Measurements from ENCODE around the gene C3orf70.

Gene C3orf70, protein sequence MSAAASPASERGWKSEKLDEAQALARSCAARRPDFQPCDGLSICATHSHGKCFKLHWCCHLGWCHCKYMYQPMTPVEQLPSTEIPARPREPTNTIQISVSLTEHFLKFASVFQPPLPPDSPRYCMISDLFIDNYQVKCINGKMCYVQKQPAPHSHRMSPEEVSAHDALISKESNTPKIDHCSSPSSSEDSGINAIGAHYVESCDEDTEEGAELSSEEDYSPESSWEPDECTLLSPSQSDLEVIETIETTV

DNA sequence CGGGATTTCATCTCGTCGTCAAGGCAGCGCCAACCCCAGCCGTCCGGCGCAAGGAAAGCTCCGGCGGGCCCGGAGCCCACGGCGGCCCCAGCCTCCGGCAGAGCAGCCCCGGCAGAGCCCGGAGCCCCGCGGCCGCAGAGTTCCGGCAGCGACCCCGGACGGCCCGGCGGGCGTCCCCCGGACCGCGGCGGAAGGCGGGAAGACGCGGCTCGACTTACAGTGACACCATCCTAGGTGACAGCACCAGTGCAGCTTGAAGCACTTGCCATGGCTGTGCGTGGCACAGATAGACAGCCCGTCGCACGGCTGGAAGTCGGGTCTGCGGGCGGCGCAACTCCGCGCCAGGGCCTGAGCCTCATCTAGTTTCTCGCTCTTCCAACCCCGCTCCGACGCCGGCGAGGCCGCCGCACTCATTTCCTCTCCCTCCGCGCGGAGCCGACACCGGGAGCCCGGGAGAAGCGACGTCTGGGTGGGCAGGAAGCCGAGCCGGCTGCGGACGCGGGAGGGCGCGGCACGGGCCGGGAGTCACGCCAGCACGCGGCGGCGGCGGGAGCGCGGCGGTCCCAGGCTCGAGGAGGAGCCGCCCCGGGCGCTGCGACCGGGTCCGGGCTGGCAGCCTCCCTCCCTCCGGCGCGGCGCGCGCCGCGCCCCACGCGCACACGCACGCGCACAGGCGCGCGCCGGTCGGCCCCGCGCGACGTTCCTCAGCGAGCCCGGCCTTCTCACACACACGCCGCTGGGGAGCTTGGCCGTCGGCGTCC is at the start of gene C3orf70:
C3orf70 (minus strand) TSS at position 651 of the 761 bp plus-strand sequence; CDS start at position 414, 237 bp downstream.
- H3K4me1 ChIP-seq (ENCODE audit: control insufficient read depth, insufficient read depth, low read length), result no peaks in the 10 kb centered on the region
- peaks cover 59% of the 10 kb centered on the region for H3K27me3 ChIP-seq (ENCODE audit: control insufficient read depth, insufficient read depth, low read length)
- H3K4me3 ChIP-seq (ENCODE audit: low read length), result no peak within 1 kb of the TSS
- H3K9me3 ChIP-seq (ENCODE audit: control insufficient read depth, low read length), result no peaks in the 10 kb centered on the region
- no peaks in the 10 kb centered on the region for H3K36me3 ChIP-seq (ENCODE audit: control insufficient read depth, insufficient read depth, low read length)
- peak within 1 kb of the TSS; percentile 22 for H3K9ac ChIP-seq (ENCODE audit: low read length)

DNA sequence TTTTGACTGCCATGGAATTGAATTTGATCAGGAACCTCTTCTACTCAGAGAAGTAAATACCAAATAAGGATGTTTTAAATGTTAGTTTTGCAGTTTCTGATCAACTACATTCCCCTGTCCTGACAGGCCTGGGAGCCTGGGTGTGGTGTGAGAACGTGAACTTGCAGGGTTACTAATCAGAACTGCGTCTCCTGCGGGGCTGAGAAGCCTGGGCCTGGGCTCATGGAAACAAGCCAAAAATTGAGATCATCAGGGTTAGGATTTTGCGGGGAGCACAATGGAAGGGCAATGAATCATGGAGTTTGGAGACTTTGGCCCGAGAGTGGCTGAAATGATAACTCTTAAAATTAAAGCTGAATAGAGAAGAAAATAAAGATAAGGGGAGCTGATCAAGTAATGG is 47.8 kb upstream of the C3orf70 start:
- H3K27me3 ChIP-seq (ENCODE audit: control insufficient read depth, insufficient read depth, low read length), result no peaks in the 10 kb centered on the region
- H3K9me3 ChIP-seq (ENCODE audit: control insufficient read depth, low read length), result no peaks in the 10 kb centered on the region

DNA sequence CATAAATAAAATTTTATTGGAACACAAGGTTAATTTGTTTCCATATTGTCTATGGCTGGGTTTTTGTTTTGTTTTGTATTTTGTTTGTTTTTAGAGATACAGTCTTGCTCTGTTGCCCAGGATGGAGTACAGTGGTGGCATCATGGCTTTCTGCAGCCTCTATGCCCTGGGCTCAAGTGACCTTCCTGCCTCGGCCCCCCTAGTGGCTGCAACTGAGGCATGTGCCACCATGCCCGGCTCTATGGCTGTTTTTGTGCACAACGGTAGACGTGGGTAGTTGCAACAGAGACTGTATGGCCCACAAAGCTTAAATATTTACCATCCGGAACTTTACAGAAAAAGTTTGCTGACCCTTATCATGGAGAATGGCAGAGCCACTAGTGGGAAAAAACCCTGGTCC is 46.8 kb upstream of the C3orf70 start:
- no peaks in the 10 kb centered on the region for H3K4me1 ChIP-seq (ENCODE audit: control insufficient read depth, insufficient read depth, low read length)
- no peak overlapping the region for H3K4me3 ChIP-seq (ENCODE audit: low read length)
- H3K9me3 ChIP-seq (ENCODE audit: control insufficient read depth, low read length), result no peaks in the 10 kb centered on the region
- no peak overlapping the region for H3K9ac ChIP-seq (ENCODE audit: low read length)
- H3K27me3 ChIP-seq (ENCODE audit: control insufficient read depth, insufficient read depth, low read length), result no peaks in the 10 kb centered on the region
- no peaks in the 10 kb centered on the region for H3K36me3 ChIP-seq (ENCODE audit: control insufficient read depth, insufficient read depth, low read length)

More for the DNA sequence above, 47.8 kb upstream of the C3orf70 start:
- Histone ChIP-seq H3K4me1 (ENCODE audit: control insufficient read depth, insufficient read depth, low read length) (no peaks in the 10 kb centered on the region), H3K36me3 (ENCODE audit: control insufficient read depth, insufficient read depth, low read length) (no peaks in the 10 kb centered on the region), H3K9ac (ENCODE audit: low read length) (no peak overlapping the region), H3K4me3 (ENCODE audit: low read length) (no peak overlapping the region)

DNA sequence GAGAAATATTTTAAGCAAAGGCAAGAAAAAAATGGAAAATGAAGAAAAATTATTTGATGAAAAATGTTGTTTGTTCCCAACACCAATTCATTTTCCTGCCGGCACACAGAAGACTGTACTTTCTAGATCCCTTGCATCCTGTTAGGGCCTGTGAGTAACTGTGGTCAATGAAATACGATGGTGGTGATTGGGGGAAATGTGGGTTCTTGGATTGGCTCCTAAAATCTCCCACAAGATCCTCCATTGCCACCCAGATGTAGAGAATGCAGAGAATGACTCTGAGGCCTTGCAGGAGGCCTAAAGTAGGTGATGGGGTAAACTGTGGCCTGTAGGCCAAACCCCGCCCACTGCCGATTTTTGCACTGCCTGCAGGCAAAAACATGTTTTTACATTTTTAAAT is 46.3 kb upstream of the C3orf70 start:
- Histone ChIP-seq H3K4me1 (ENCODE audit: control insufficient read depth, insufficient read depth, low read length) (no peaks in the 10 kb centered on the region), H3K9ac (ENCODE audit: low read length) (no peak overlapping the region), H3K9me3 (ENCODE audit: control insufficient read depth, low read length) (no peaks in the 10 kb centered on the region), H3K36me3 (ENCODE audit: control insufficient read depth, insufficient read depth, low read length) (no peaks in the 10 kb centered on the region), H3K27me3 (ENCODE audit: control insufficient read depth, insufficient read depth, low read length) (no peaks in the 10 kb centered on the region), H3K4me3 (ENCODE audit: low read length) (no peak overlapping the region)

DNA sequence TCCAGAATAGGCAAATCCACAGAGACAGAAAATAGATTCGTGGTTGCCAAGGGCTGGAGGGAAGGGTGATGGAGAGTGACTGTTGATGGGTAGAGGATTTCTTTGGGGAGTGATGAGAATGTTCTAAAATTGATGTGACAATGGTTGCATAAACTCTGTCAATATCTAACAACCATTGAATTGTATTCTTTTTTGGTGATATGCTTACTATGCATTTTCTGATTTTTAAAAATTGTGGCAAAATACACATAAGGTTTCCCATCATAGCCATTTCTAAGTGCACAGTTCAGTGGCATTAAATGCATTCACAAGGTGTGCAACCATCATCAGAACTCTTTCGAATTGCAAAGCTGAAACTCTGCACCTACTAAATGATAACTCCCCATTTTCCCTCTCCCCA is 44.2 kb upstream of the C3orf70 start:
- no peaks in the 10 kb centered on the region for H3K4me1 ChIP-seq (ENCODE audit: control insufficient read depth, insufficient read depth, low read length)

DNA sequence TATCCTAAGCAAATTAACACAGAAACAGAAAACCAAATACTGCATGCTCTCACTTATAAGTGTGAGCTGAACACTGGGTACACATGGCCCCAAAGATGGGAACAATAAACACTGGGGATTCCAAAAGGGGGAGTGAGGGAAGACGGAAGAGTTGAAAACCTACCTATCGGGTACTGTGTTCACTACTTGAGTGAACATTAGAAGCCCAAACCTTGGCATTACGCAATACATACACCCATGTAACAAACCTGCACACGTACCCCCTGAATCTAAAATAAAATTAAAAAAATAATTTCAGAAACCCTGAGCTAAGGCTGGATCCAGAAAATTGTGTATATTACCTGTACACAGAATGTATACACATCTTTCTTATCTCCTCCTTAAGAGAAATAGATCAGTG is 42.8 kb upstream of the C3orf70 start:
- H3K9ac ChIP-seq (ENCODE audit: low read length), result no peak overlapping the region
- H3K9me3 ChIP-seq (ENCODE audit: control insufficient read depth, low read length), result no peaks in the 10 kb centered on the region
- no peaks in the 10 kb centered on the region for H3K36me3 ChIP-seq (ENCODE audit: control insufficient read depth, insufficient read depth, low read length)
- no peaks in the 10 kb centered on the region for H3K4me1 ChIP-seq (ENCODE audit: control insufficient read depth, insufficient read depth, low read length)
- H3K4me3 ChIP-seq (ENCODE audit: low read length), result no peak overlapping the region
- no peaks in the 10 kb centered on the region for H3K27me3 ChIP-seq (ENCODE audit: control insufficient read depth, insufficient read depth, low read length)

More for the DNA sequence above, 44.2 kb upstream of the C3orf70 start:
- Histone ChIP-seq H3K27me3 (ENCODE audit: control insufficient read depth, insufficient read depth, low read length) (no peaks in the 10 kb centered on the region), H3K9ac (ENCODE audit: low read length) (no peak overlapping the region), H3K9me3 (ENCODE audit: control insufficient read depth, low read length) (no peaks in the 10 kb centered on the region), H3K4me3 (ENCODE audit: low read length) (no peak overlapping the region), H3K36me3 (ENCODE audit: control insufficient read depth, insufficient read depth, low read length) (no peaks in the 10 kb centered on the region)

DNA sequence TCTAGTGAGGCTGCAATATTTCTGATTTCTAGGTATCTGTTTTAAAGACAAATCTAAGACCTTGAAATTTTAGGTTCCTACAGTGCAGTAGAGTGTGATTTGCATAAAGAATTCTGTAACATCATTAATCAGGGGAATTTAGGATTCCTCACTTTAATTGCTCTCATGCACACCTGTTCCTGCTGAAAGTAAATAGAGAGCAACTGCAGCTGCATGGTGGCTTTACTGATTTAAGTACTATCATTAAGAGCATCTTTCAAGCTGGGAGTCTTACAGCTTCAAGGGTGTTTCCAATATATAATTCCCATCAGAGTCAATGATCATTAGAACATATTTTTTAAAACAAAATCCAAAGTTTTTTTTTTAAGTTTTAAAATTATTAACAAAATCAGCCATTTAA is 36.0 kb upstream of the C3orf70 start:
- Histone ChIP-seq H3K36me3 (ENCODE audit: control insufficient read depth, insufficient read depth, low read length) (no peaks in the 10 kb centered on the region), H3K9ac (ENCODE audit: low read length) (no peak overlapping the region), H3K4me1 (ENCODE audit: control insufficient read depth, insufficient read depth, low read length) (no peaks in the 10 kb centered on the region), H3K4me3 (ENCODE audit: low read length) (no peak overlapping the region), H3K9me3 (ENCODE audit: control insufficient read depth, low read length) (no peaks in the 10 kb centered on the region), H3K27me3 (ENCODE audit: control insufficient read depth, insufficient read depth, low read length) (no peaks in the 10 kb centered on the region)

DNA sequence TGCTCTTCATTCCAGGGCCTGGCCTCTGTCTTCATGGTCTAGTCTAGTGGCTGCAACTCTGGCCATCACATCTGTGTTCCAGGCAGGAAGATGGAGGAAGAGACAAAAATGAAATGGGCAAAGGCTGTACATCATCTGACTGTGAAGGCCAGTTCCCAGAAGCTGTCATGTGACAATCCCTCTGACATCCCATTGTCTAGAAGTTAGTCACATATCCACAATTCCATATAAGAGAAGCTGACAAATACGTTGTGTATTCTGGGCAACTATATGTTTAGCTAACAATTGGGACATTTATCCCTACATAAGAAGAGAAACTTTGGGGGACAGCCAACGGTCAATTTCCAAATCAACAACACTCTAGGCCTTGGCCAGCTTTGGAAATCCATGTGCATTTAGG is 34.5 kb upstream of the C3orf70 start:
- no peaks in the 10 kb centered on the region for H3K36me3 ChIP-seq (ENCODE audit: control insufficient read depth, insufficient read depth, low read length)
- no peak overlapping the region for H3K9ac ChIP-seq (ENCODE audit: low read length)
- no peak overlapping the region for H3K4me3 ChIP-seq (ENCODE audit: low read length)
- H3K27me3 ChIP-seq (ENCODE audit: control insufficient read depth, insufficient read depth, low read length), result no peaks in the 10 kb centered on the region
- no peaks in the 10 kb centered on the region for H3K9me3 ChIP-seq (ENCODE audit: control insufficient read depth, low read length)
- H3K4me1 ChIP-seq (ENCODE audit: control insufficient read depth, insufficient read depth, low read length), result no peaks in the 10 kb centered on the region

DNA sequence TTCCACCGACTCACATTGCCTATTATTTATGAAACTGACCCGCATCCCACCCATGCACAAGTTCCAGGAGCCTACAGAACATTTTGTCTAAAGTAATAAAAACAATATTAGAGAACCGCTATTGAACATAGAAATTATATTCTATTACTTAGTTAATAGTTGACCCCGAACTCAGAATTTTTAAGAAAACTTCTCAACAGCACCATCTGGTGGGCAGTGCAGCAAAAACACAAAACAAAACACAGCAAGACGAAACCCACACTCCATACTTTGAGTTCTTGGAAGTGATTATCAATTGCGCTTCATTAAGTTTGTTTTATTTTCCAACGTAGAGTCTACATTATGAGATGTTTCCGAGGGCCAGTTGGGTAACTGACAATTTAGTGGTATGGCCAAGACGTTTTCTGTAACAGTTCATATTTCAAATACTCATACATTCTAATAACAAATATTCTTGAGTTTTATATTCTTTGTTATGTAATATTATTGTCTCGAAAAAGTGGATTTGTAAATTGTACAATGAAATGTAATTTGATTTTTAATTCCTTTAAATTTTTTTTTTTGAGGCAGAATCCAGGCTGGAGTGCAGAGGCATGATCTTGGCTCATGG is 24.0 kb upstream of the C3orf70 start:
- Histone ChIP-seq H3K9me3 (ENCODE audit: control insufficient read depth, low read length) (no peaks in the 10 kb centered on the region), H3K36me3 (ENCODE audit: control insufficient read depth, insufficient read depth, low read length) (no peaks in the 10 kb centered on the region), H3K4me3 (ENCODE audit: low read length) (no peak overlapping the region), H3K4me1 (ENCODE audit: control insufficient read depth, insufficient read depth, low read length) (peaks cover 18% of the 10 kb centered on the region), H3K27me3 (ENCODE audit: control insufficient read depth, insufficient read depth, low read length) (no peaks in the 10 kb centered on the region), H3K9ac (ENCODE audit: low read length) (no peak overlapping the region)

DNA sequence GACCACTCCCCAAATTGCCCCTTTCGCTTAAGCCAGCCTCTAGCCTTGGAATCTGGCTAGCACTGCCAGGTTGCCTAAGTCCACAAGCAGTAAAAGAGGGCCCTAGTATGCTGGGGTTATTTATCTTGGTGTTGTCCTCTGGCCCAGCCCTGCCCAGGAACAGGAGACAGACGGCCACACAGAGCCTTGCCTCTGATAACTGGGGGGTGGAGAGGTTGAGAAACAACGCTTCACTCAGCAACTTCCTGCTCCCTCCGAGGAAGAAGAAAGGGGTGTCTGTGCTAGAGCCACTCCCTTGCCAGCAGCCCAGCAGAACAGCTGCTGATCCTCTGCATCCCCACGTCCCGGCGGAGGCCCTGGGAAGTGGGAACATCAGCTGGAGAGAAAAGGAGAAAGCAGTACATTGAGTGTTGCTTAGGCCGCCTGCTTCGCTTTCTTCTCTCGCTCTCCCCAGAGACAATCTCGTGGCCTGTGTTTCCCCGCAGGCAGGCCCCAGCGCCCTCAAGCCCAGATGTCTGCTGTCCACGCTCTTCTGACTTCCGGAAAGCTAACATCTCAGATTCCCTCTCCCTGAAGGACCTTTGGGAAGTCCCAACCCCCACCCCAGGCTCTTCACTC is 22.6 kb upstream of the C3orf70 start:
- peaks cover 18% of the 10 kb centered on the region for H3K4me1 ChIP-seq (ENCODE audit: control insufficient read depth, insufficient read depth, low read length)
- peak overlapping the region; percentile 45 for H3K9ac ChIP-seq (ENCODE audit: low read length)
- no peaks in the 10 kb centered on the region for H3K36me3 ChIP-seq (ENCODE audit: control insufficient read depth, insufficient read depth, low read length)
- H3K27me3 ChIP-seq (ENCODE audit: control insufficient read depth, insufficient read depth, low read length), result no peaks in the 10 kb centered on the region
- no peaks in the 10 kb centered on the region for H3K9me3 ChIP-seq (ENCODE audit: control insufficient read depth, low read length)
- H3K4me3 ChIP-seq (ENCODE audit: low read length), result peak overlapping the region; percentile 44

DNA sequence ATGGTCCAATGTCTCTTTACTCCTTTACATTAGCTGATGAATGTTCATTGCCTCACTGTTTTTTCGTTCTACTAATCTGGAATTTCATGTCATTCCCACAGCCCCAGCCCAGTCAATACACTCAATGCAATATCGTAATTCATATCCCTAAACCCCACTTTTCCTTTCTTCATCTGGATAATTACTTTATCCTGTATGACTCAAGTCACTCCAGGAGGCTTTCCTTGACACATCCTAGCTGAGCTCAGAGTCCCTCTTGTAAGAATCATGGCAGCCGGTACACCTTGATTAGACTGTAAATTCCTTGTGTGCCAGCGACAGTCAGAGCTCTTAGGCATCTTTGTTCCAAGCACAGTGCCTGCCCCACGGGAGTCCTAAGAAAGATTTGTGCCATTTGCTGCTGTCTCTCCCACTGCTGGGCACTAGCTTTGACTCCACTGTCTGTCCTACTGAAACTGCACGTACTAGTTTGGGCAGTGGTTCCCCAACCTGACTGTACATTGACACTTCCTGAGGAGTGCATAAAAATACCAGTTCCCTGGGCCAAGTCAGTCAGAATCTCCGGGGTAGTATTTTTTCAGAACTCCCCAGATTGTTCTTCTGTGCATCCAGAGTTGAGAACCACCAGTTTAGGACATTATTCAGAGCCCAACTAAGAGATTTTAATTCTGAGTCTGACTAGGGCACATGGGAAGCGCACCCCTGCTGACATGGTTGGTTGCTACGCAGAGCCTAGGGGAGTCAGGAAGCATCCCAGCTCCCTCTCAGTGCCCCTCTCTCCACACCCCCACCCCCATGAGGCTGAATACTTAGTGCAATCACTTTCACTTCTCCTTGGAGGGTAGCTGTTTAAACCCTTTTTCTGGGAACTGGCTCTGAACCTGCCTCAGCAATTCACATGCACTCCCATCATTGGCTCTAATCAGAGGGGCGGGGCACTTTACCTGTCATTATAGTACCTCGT is 19.5 kb upstream of the C3orf70 start:
- Histone ChIP-seq H3K27me3 (ENCODE audit: control insufficient read depth, insufficient read depth, low read length) (no peaks in the 10 kb centered on the region), H3K9me3 (ENCODE audit: control insufficient read depth, low read length) (no peaks in the 10 kb centered on the region), H3K4me1 (ENCODE audit: control insufficient read depth, insufficient read depth, low read length) (peaks cover 18% of the 10 kb centered on the region), H3K9ac (ENCODE audit: low read length) (no peak overlapping the region), H3K36me3 (ENCODE audit: control insufficient read depth, insufficient read depth, low read length) (no peaks in the 10 kb centered on the region), H3K4me3 (ENCODE audit: low read length) (no peak overlapping the region)
